Ramos (cell line): ENCODE data around the gene PFDN5.

Experiments used
- in situ Hi-C: fragments of 300-500 bp; cut with MboI; formaldehyde crosslinking; loops from one replicate; pipeline ENCODE4 v1.14.3; 2022; ENCODE audit warnings: low sequenced_read_pairs; ENCODE audit not compliant: unreplicated experiment

Gene PFDN5

GRCh38 chr12:53347905-53348304 lies 52.6 kb downstream of the PFDN5 start:
- in situ Hi-C loops, result loop anchor here (5.0 kb wide), 2 partner anchors 69 to 159 kb away; partner anchors contain the start of gene NPFF
